Left lung (tissue), 10 donors: ENCODE data around the gene HPN. TPM values are rescaled to one million over a fixed set of nuclear protein-coding genes. Genes with fewer than 3 reads are reported as not detected.
"Not testable (repeated sequence)": the region's sequence is repeated elsewhere in the genome, so short reads cannot be mapped to it uniquely, and the experiment has no call there.

Source experiments
- ATAC-seq: fragments of 200-7000 bp; cut with Tn5 transposase; one replicate; pipeline ENCODE4 v1.9.1; 2020; ENCODE audit warnings: moderate library complexity
- DNase-seq, 4 donors: peaks; one replicate each; pipeline ENCODE4 v3.0.0-alpha.2; 2013 to 2020
- H3K27ac ChIP-seq, 2 donors: fragments of 200-600 bp; sonication (generic) in 1 of 2; one replicate each; pipeline versions ENCODE4 v1.5.0 to v1.8.0; 2020 to 2021
- H3K27me3 ChIP-seq, 2 donors: fragments of 200-600 bp; sonication (generic) in 1 of 2; one replicate each; pipeline versions ENCODE4 v1.5.0 to v1.8.0; 2020 to 2021
- H3K36me3 ChIP-seq, 2 donors: fragments of 200-600 bp; sonication (generic) in 1 of 2; one replicate each; pipeline versions ENCODE4 v1.5.0 to v1.8.0; 2020 to 2021
- H3K4me1 ChIP-seq, 2 donors: fragments of 200-600 bp; one replicate each; pipeline ENCODE4 v1.8.0; 2021
- H3K4me3 ChIP-seq, 2 donors: fragments of 200-600 bp; sonication (generic) in 1 of 2; one replicate each; pipeline versions ENCODE4 v1.5.0 to v1.8.0; 2020 to 2021; ENCODE audit warnings: mild to moderate bottlenecking in 1 of 2
- H3K9me3 ChIP-seq, 2 donors: fragments of 200-600 bp; sonication (generic) in 1 of 2; one replicate each; pipeline versions ENCODE4 v1.5.0 to v1.8.0; 2020 to 2021
- CTCF ChIP-seq, 2 donors: fragments of 200-600 bp; sonication (generic) in 1 of 2; IDR thresholded peaks; one replicate each; pipeline versions ENCODE4 v1.5.0 to v1.8.0; 2021; ENCODE audit warnings: antibody characterized with exemption in 2 of 2
- intact Hi-C, 2 donors: fragments of 100-400 bp; cut with DNase I; formaldehyde crosslinking; loops; one replicate each; pipeline versions ENCODE4 v1.11.2 to v1.14.2; 2022
- polyA plus RNA-seq, 6 donors: library from polyadenylated mRNA; unstranded; fragments of 120-200 nt; gene quantifications; one replicate each; pipeline ENCODE4 v1.2.1, GENCODE V29; 2013; ENCODE audit not compliant: insufficient read length in 6 of 6
- total RNA-seq, 2 donors: library from RNA; stranded (reverse); fragmentation: NEBNext Ultra II Directional; extraction: Animal tissue kit (Norgen Biotek cat#: 25700); gene quantifications; one replicate each; pipeline ENCODE4 v1.2.1, GENCODE V29; 2021
- donor health status: DM: no; HTN: yes; CAD: no.
- donor health status: DM: no; HTN: no; CAD: no.

HPN gene
- total and polyA plus RNA-seq, 8 donors = 16.8 to 44.7 (median 32.2) TPM

GRCh38 chr19:35100588-35101533, 59.3 kb downstream of the HPN start:
- Histone ChIP-seq H3K9me3 (no peaks in the 10 kb centered on the region), H3K36me3 (no peaks in the 10 kb centered on the region), H3K4me3 (no peak overlapping the region), H3K27ac (no peak overlapping the region), H3K4me1 (no peaks in the 10 kb centered on the region), H3K27me3 (no peaks in the 10 kb centered on the region)
- TF ChIP-seq CTCF (IDR thresholded peaks at IDR 0.05) = no peak
- ATAC-seq (no peak), DNase-seq (no peak)
- intact Hi-C loops = no loop called here

- intact Hi-C loops, ATAC-seq, H3K27me3 ChIP-seq, H3K27ac ChIP-seq, H3K9me3 ChIP-seq, H3K4me1 ChIP-seq, H3K36me3 ChIP-seq, DNase-seq, H3K4me3 ChIP-seq: not testable (repeated sequence)
Observed at GRCh38 chr19:35101949-35102348, 60.4 kb downstream of the HPN start.

- ATAC-seq, H3K4me1 ChIP-seq, H3K4me3 ChIP-seq, H3K27me3 ChIP-seq, intact Hi-C loops, H3K27ac ChIP-seq, DNase-seq, H3K36me3 ChIP-seq, H3K9me3 ChIP-seq: not testable (repeated sequence)
Observed at GRCh38 chr19:35103614-35104013, 62.1 kb downstream of the HPN start.

GRCh38 chr19:35104361-35104760, 62.8 kb downstream of the HPN start:
- Histone ChIP-seq H3K4me3 (no peak overlapping the region), H3K27ac (no peak overlapping the region), H3K27me3 (peaks cover 0 to 4% of the 10 kb centered on the region in 2 donors), H3K36me3 (no peaks in the 10 kb centered on the region), H3K9me3 (no peaks in the 10 kb centered on the region), H3K4me1 (no peaks in the 10 kb centered on the region)
- intact Hi-C loops = no loop called here
- DNase-seq (no peak), ATAC-seq (no peak)
- TF ChIP-seq CTCF (IDR thresholded peaks at IDR 0.05) = no peak

- intact Hi-C loops = no loop called here
Observed at GRCh38 chr19:35105047-35105410, 63.5 kb downstream of the HPN start.

More at GRCh38 chr19:35105047-35105410, 63.5 kb downstream of the HPN start:
- Histone ChIP-seq H3K4me3 (no peak overlapping the region), H3K9me3 (no peaks in the 10 kb centered on the region), H3K36me3 (no peaks in the 10 kb centered on the region), H3K4me1 (no peaks in the 10 kb centered on the region), H3K27me3 (peaks cover 0 to 10% of the 10 kb centered on the region in 2 donors), H3K27ac (no peak overlapping the region)
- ATAC-seq (no peak), DNase-seq (no peak)
- no peak for TF ChIP-seq CTCF (IDR thresholded peaks at IDR 0.05)
